ENCODE results near the gene HAPLN2.

HAPLN2 gene

DNA sequence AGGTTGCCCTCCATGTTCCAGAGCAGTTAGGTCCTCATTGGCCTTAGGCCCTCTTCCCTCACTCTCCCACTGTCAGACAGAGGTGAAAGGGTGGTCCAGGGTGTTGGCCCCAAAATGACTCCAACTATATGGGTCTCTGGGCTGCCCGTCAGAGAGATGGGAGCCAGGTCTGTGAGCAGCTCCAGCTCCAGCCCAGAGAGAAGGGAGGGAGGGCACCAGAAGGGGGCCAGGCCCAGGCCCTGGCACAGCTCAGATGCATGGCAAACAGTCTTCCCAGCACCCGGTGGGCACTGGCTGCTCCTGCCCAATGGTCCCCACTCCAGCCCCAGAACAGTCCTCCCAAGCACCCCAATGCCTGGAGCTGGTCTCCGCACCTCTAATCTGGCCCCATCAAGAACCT, 24.9 kb downstream of the HAPLN2 start:
- H3K27me3 ChIP-seq, result no peaks in the 10 kb centered on the region
- H3K36me3 ChIP-seq, result no peaks in the 10 kb centered on the region; the same call in 1 of the 2 replicates
- no peak for TF ChIP-seq CTCF (IDR thresholded peaks at IDR 0.05; ENCODE audit: low read depth, low read length)
- no peak overlapping the region for H3K4me3 ChIP-seq (ENCODE audit: low read depth, low read length)
- H3K4me1 ChIP-seq, result peaks cover 20% of the 10 kb centered on the region
- no peak for DNase-seq
- H3K9me3 ChIP-seq, result no peaks in the 10 kb centered on the region

- no peak for DNase-seq
- Histone ChIP-seq H3K4me3 (ENCODE audit: low read depth, low read length) (no peak overlapping the region), H3K36me3 (no peaks in the 10 kb centered on the region; the same call in 1 of the 2 replicates), H3K27me3 (no peaks in the 10 kb centered on the region), H3K9me3 (no peaks in the 10 kb centered on the region), H3K4me1 (peaks cover 15% of the 10 kb centered on the region)
- no peak for TF ChIP-seq CTCF (IDR thresholded peaks at IDR 0.05; ENCODE audit: low read depth, low read length)
Observed at GRCh38 chr1:156644640-156645039, 25.4 kb downstream of the HAPLN2 start.

DNA sequence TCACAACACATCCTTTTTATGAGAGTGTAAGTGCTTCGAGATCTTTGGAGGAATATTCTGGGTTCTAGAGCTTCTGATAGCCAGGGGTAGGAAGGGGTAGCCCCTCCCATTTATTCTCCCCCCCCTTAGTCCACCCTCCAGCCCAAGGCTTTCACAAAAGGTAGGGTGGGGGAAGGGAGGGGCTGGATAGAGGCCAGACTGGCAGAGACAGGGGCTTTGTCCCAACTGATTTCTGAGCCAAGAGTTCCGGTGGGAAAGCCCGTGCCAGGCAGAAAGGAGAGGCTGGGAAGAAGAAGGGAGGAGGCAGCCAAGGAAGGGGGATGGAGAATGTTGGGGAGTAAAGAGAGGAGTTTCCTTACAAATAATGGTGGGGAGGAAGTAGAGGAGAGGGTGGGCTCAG, 25.8 kb downstream of the HAPLN2 start:
- Histone ChIP-seq H3K9me3 (no peaks in the 10 kb centered on the region), H3K27me3 (no peaks in the 10 kb centered on the region), H3K4me3 (ENCODE audit: low read depth, low read length) (no peak overlapping the region), H3K4me1 (peaks cover 11% of the 10 kb centered on the region), H3K36me3 (no peaks in the 10 kb centered on the region; the same call in 1 of the 2 replicates)
- no peak for DNase-seq
- no peak for TF ChIP-seq CTCF (IDR thresholded peaks at IDR 0.05; ENCODE audit: low read depth, low read length)

GRCh38 chr1:156645666-156646065, 26.5 kb downstream of the HAPLN2 start:
- TF ChIP-seq CTCF (IDR thresholded peaks at IDR 0.05; ENCODE audit: low read depth, low read length), result no peak
- Histone ChIP-seq H3K27me3 (no peaks in the 10 kb centered on the region), H3K36me3 (no peaks in the 10 kb centered on the region; the same call in 1 of the 2 replicates)

DNA sequence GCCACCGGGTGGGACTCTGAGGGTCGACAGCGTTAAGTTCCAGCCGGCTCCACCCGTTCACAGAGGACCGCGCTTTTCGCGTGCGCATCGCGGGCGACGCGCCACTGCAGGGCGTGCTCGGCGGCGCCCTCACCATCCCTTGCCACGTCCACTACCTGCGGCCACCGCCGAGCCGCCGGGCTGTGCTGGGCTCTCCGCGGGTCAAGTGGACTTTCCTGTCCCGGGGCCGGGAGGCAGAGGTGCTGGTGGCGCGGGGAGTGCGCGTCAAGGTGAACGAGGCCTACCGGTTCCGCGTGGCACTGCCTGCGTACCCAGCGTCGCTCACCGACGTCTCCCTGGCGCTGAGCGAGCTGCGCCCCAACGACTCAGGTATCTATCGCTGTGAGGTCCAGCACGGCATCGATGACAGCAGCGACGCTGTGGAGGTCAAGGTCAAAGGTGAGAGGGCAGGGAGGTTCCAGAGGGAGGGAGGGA, 27.6 kb downstream of the HAPLN2 start:
- Histone ChIP-seq H3K4me3 (ENCODE audit: low read depth, low read length) (no peak overlapping the region), H3K9me3 (no peaks in the 10 kb centered on the region; the same call in 1 of the 2 replicates), H3K4me1 (0 out of 2 replicates have a peak, but pooled peaks cover 6% of the 10 kb centered on the region), H3K27me3 (no peaks in the 10 kb centered on the region), H3K36me3 (no peaks in the 10 kb centered on the region; the same call in 1 of the 2 replicates)
- DNase-seq, result no peak
- TF ChIP-seq CTCF (IDR thresholded peaks at IDR 0.05; ENCODE audit: low read depth, low read length), result no peak

More at GRCh38 chr1:156645666-156646065, 26.5 kb downstream of the HAPLN2 start:
- Histone ChIP-seq H3K9me3 (no peaks in the 10 kb centered on the region), H3K4me3 (ENCODE audit: low read depth, low read length) (no peak overlapping the region), H3K4me1 (0 out of 2 replicates have a peak, but pooled peaks cover 9% of the 10 kb centered on the region)
- DNase-seq, result no peak

DNA sequence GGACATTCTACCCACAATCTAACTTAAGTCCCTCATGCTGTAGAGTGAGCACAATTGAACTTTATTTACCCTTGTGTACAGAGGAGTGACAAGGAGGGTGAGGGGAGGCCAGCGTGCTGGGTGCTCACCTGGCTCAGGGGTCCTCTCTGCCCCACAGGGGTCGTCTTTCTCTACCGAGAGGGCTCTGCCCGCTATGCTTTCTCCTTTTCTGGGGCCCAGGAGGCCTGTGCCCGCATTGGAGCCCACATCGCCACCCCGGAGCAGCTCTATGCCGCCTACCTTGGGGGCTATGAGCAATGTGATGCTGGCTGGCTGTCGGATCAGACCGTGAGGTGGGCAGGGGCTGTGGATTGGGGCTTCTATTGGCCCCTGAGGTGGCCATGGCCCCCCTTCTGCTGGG, 28.1 kb downstream of the HAPLN2 start:
- Histone ChIP-seq H3K4me3 (ENCODE audit: low read depth, low read length) (no peak overlapping the region), H3K36me3 (no peaks in the 10 kb centered on the region; the same call in 1 of the 2 replicates), H3K9me3 (no peaks in the 10 kb centered on the region; the same call in 1 of the 2 replicates), H3K4me1 (0 out of 2 replicates have a peak, but pooled peaks cover 6% of the 10 kb centered on the region), H3K27me3 (no peaks in the 10 kb centered on the region)
- TF ChIP-seq CTCF (IDR thresholded peaks at IDR 0.05; ENCODE audit: low read depth, low read length), result no peak
- no peak for DNase-seq

Measured in BE2C (cell line).